ENCODE measurements around the gene SETBP1.

- TF ChIP-seq POLR2A (IDR thresholded peaks at IDR 0.05) (no peak), CTCF (IDR thresholded peaks at IDR 0.05) (no peak), POLR2AphosphoS5 (IDR thresholded peaks at IDR 0.05) (no peak), EP300 (IDR thresholded peaks at IDR 0.05) (no peak)
These were observed 137.3 kb downstream of the SETBP1 start for GRCh38 chr18:44817831-44818473.

Data from stomach (tissue), 4 donors.